Measurements from ENCODE around the gene SPON1.

GRCh38 chr11:14042686-14043465, 80.4 kb downstream of the SPON1 start:
- TF ChIP-seq CTCF (IDR thresholded peaks at IDR 0.05) (no peak), ZFX (IDR thresholded peaks at IDR 0.05; ENCODE audit: borderline replicate concordance) (no peak)
